H9 (cell line): ENCODE data around the gene ITGB8. TPM values are rescaled to one million over a fixed set of nuclear protein-coding genes. Genes with fewer than 3 reads are reported as not detected.

Source experiments
- DNase-seq: peaks from one replicate; pipeline ENCODE4 v3.0.0-alpha.2; 2017
- H2AFZ ChIP-seq: one replicate; pipeline ENCODE4 v1.6.1; 2013; ENCODE audit warnings: mild to moderate bottlenecking, low read length, control low read depth, moderate library complexity
- H2AK5ac ChIP-seq: 2 replicates; pipeline ENCODE4 v1.6.1; 2013; ENCODE audit warnings: low read length, control low read depth, mixed read lengths; ENCODE audit not compliant: insufficient read length
- H2BK120ac ChIP-seq: one replicate; pipeline ENCODE4 v1.6.1; 2013; ENCODE audit warnings: low read depth, mild to moderate bottlenecking, low read length, control low read depth, inconsistent platforms; ENCODE audit not compliant: poor library complexity, severe bottlenecking
- H2BK12ac ChIP-seq: 2 replicates; pipeline ENCODE4 v1.6.1; 2013; ENCODE audit warnings: low read length, control low read depth, mixed read lengths, low read depth; ENCODE audit not compliant: insufficient read length
- H2BK15ac ChIP-seq: 2 replicates; pipeline ENCODE4 v1.6.1; 2013; ENCODE audit warnings: low read depth, low read length, control low read depth
- H2BK20ac ChIP-seq: one replicate; pipeline ENCODE4 v1.6.1; 2013; ENCODE audit warnings: low read depth, mild to moderate bottlenecking, low read length, control low read depth, inconsistent platforms; ENCODE audit not compliant: poor library complexity, severe bottlenecking
- H2BK5ac ChIP-seq: 2 replicates; pipeline ENCODE4 v1.6.1; 2013; ENCODE audit warnings: low read length, control low read depth, mixed read lengths; ENCODE audit not compliant: insufficient read length
- H3K14ac ChIP-seq: 2 replicates; pipeline ENCODE4 v1.6.1; 2013; ENCODE audit warnings: low read length, control low read depth; ENCODE audit not compliant: insufficient read depth
- H3K18ac ChIP-seq: 2 replicates; pipeline ENCODE4 v1.6.1; 2013; ENCODE audit warnings: low read depth, mild to moderate bottlenecking, mixed read lengths, low read length, control low read depth; ENCODE audit not compliant: insufficient read length
- H3K23ac ChIP-seq: 2 replicates; pipeline ENCODE4 v1.6.1; 2013; ENCODE audit warnings: low read length, control low read depth, mixed read lengths, low read depth; ENCODE audit not compliant: insufficient read length
- H3K23me2 ChIP-seq: 2 replicates; pipeline ENCODE4 v1.6.1; 2013; ENCODE audit warnings: low read depth, mild to moderate bottlenecking, mixed read lengths, low read length, control low read depth; ENCODE audit not compliant: insufficient read length, poor library complexity, severe bottlenecking
- H3K27ac ChIP-seq: 2 replicates; pipeline ENCODE4 v1.5.1; 2013; ENCODE audit warnings: low read length, control low read depth, mixed read lengths, low read depth; ENCODE audit not compliant: insufficient read length
- H3K27me3 ChIP-seq: 2 replicates; pipeline ENCODE4 v1.6.1; 2013; ENCODE audit warnings: low read length, control low read depth, inconsistent platforms; ENCODE audit not compliant: insufficient read depth
- H3K4ac ChIP-seq: 2 replicates; pipeline ENCODE4 v1.6.1; 2013; ENCODE audit warnings: low read depth, mild to moderate bottlenecking, control low read depth, inconsistent platforms, low read length, moderate library complexity
- H3K4me1 ChIP-seq: 2 replicates; pipeline ENCODE4 v1.6.1; 2013; ENCODE audit warnings: low read length, control low read depth, inconsistent platforms; ENCODE audit not compliant: insufficient read depth
- H3K4me2 ChIP-seq: 2 replicates; pipeline ENCODE4 v1.6.1; 2013; ENCODE audit warnings: low read length, control low read depth, mixed read lengths; ENCODE audit not compliant: insufficient read length, insufficient read depth
- H3K56ac ChIP-seq: 2 replicates; pipeline ENCODE4 v1.6.1; 2013; ENCODE audit warnings: low read depth, mild to moderate bottlenecking, mixed read lengths, low read length, control low read depth; ENCODE audit not compliant: insufficient read length
- H3K79me1 ChIP-seq: 2 replicates; pipeline ENCODE4 v1.6.1; 2013; ENCODE audit warnings: low read depth, mild to moderate bottlenecking, moderate library complexity, low read length, control low read depth, inconsistent platforms; ENCODE audit not compliant: insufficient read depth, poor library complexity, severe bottlenecking
- H3K79me2 ChIP-seq: 2 replicates; pipeline ENCODE4 v1.6.1; 2013; ENCODE audit warnings: low read length, control low read depth, inconsistent platforms; ENCODE audit not compliant: insufficient read depth
- H3K9ac ChIP-seq: 2 replicates; pipeline ENCODE4 v1.6.1; 2013; ENCODE audit warnings: low read length, control low read depth, mixed read lengths; ENCODE audit not compliant: insufficient read length; ENCODE audit errors: extremely low read depth
- H3K9me3 ChIP-seq: one replicate; pipeline ENCODE4 v1.6.1; 2013; ENCODE audit warnings: low read depth, low read length, inconsistent platforms; ENCODE audit not compliant: control insufficient read depth
- H3T11ph ChIP-seq: one replicate; pipeline ENCODE4 v1.6.1; 2013; ENCODE audit warnings: mild to moderate bottlenecking, low read length, control low read depth, inconsistent platforms
- H4K20me1 ChIP-seq: one replicate; pipeline ENCODE4 v1.6.1; 2013; ENCODE audit not compliant: control insufficient read depth, insufficient read length, insufficient read depth
- H4K5ac ChIP-seq: 2 replicates; pipeline ENCODE4 v1.6.1; 2013; ENCODE audit warnings: low read depth, mild to moderate bottlenecking, mixed read lengths, low read length, control low read depth; ENCODE audit not compliant: insufficient read length
- H4K8ac ChIP-seq: replicated peaks from 2 replicates; pipeline ENCODE4 v1.6.1; 2013; ENCODE audit warnings: low read length, control low read depth, mixed read lengths, low read depth; ENCODE audit not compliant: insufficient read length
- H4K91ac ChIP-seq: 2 replicates; pipeline ENCODE4 v1.6.1; 2013; ENCODE audit warnings: low read depth, mild to moderate bottlenecking, moderate library complexity, mixed read lengths, low read length, control low read depth; ENCODE audit not compliant: insufficient read length
- H3K27ac Mint-ChIP-seq, 3 experiments: 2 replicates in 2 of 3; 3 replicates in 1 of 3; pipeline ENCODE4 v1.8.0; 2020 to 2021; ENCODE audit warnings: mixed read lengths in 3 of 3, mild to moderate bottlenecking in 1 of 3, moderate library complexity in 1 of 3
- H3K27me3 Mint-ChIP-seq: 2 replicates; pipeline ENCODE4 v1.8.0; 2021; ENCODE audit warnings: low read depth, mild to moderate bottlenecking, moderate library complexity, mixed read lengths
- H3K36me3 Mint-ChIP-seq, 3 experiments: 2 replicates in 2 of 3; 3 replicates in 1 of 3; pipeline ENCODE4 v1.8.0; 2020 to 2021; ENCODE audit warnings: low read depth in 3 of 3, mixed read lengths in 3 of 3; ENCODE audit not compliant: insufficient read depth in 1 of 3
- H3K4me1 Mint-ChIP-seq, 2 experiments: 2 replicates each; pipeline ENCODE4 v1.8.0; 2020; ENCODE audit warnings: mixed read lengths in 2 of 2
- H3K4me3 Mint-ChIP-seq, 2 experiments: 2 replicates in 1 of 2; 3 replicates in 1 of 2; pipeline ENCODE4 v1.8.0; 2020 to 2021; ENCODE audit warnings: mild to moderate bottlenecking in 2 of 2, mixed read lengths in 2 of 2, moderate library complexity in 1 of 2
- H3K9me3 Mint-ChIP-seq, 2 experiments: 2 replicates in 1 of 2; 3 replicates in 1 of 2; pipeline ENCODE4 v1.8.0; 2020; ENCODE audit warnings: mild to moderate bottlenecking in 2 of 2, mixed read lengths in 2 of 2, moderate library complexity in 1 of 2
- WGBS: extraction: QIAGEN DNeasy Blood & Tissue Kit; methylation state at CpG from one replicate; pipeline ENCODE4 v1.1.7; 2013; ENCODE audit warnings: missing lambda C conversion rate, low lambda C conversion rate, mixed read lengths; ENCODE audit not compliant: insufficient read length; ENCODE audit errors: extremely low coverage; 5-methylcytosine and 5-hydroxymethylcytosine counted together
- total RNA-seq: library from RNA; stranded (reverse); gene quantifications from 2 replicates; pipeline ENCODE4 v1.2.1, GENCODE V29; 2021
- TF ChIP-seq, protein P1 (sequence below): fragments of 200-600 bp; sonication (generic); conservative IDR thresholded peaks from 3 replicates; pipeline ENCODE4 v1.8.0; 2021; ENCODE audit warnings: antibody characterized with exemption, mild to moderate bottlenecking

The ITGB8 gene
- total RNA-seq, 1 experiment from 2014 or later: 7.6 TPM

DNA sequence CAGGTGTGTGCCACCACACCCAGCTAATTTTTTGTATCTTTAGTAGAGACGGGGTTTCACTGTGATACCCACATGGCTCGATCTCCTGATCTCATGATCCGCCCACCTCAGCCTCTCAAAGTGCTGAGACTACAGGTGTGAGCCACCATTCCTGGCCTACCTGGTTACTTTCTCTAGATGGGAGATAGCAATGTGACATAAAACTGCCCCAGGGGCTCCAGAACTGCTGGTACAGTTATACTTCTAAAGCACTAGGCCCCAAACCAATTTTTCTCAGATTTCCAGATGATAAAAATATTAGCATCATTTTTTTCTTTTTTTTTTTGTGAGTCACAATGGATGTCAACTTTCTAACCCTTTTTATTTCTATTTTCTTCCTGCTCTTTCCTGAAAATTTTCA lies 27.4 kb downstream of the ITGB8 start:
- H2BK20ac ChIP-seq: no peak overlapping the region
- TF ChIP-seq, protein P1, sequence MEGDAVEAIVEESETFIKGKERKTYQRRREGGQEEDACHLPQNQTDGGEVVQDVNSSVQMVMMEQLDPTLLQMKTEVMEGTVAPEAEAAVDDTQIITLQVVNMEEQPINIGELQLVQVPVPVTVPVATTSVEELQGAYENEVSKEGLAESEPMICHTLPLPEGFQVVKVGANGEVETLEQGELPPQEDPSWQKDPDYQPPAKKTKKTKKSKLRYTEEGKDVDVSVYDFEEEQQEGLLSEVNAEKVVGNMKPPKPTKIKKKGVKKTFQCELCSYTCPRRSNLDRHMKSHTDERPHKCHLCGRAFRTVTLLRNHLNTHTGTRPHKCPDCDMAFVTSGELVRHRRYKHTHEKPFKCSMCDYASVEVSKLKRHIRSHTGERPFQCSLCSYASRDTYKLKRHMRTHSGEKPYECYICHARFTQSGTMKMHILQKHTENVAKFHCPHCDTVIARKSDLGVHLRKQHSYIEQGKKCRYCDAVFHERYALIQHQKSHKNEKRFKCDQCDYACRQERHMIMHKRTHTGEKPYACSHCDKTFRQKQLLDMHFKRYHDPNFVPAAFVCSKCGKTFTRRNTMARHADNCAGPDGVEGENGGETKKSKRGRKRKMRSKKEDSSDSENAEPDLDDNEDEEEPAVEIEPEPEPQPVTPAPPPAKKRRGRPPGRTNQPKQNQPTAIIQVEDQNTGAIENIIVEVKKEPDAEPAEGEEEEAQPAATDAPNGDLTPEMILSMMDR: no peak
- H3K56ac ChIP-seq: no peak overlapping the region
- H2AK5ac ChIP-seq: no peak overlapping the region
- H2BK5ac ChIP-seq: no peak overlapping the region
- no peak overlapping the region for H2BK120ac ChIP-seq
- no peak overlapping the region for H4K5ac ChIP-seq
- H3K79me2 ChIP-seq: no peaks in the 10 kb centered on the region
- Mint-ChIP-seq H3K36me3 (no peaks in the 10 kb centered on the region), H3K4me3 (no peak overlapping the region), H3K9me3 (no peaks in the 10 kb centered on the region), H3K27ac (no peak overlapping the region), H3K27me3 (no peaks in the 10 kb centered on the region), H3K4me1 (peaks cover 16 to 19% of the 10 kb centered on the region in 2 experiments)
- H4K20me1 ChIP-seq: no peaks in the 10 kb centered on the region
- H3K27ac ChIP-seq: no peak overlapping the region
- no peak for DNase-seq
- H2BK12ac ChIP-seq: no peak overlapping the region
- no peak overlapping the region for H3K4ac ChIP-seq
- H3K18ac ChIP-seq: no peak overlapping the region
- H3K9me3 ChIP-seq: no peaks in the 10 kb centered on the region
- H3K23me2 ChIP-seq: no peaks in the 10 kb centered on the region
- WGBS: no CpG with 5 or more reads among the region's 3 CpGs
- H2AFZ ChIP-seq: no peak overlapping the region
- no peak overlapping the region for H3K4me2 ChIP-seq
- no peak overlapping the region for H3K14ac ChIP-seq
- H2BK15ac ChIP-seq: no peak overlapping the region
- no peaks in the 10 kb centered on the region for H3K4me1 ChIP-seq
- no peak overlapping the region for H4K8ac ChIP-seq
- no peaks in the 10 kb centered on the region for H3K27me3 ChIP-seq
- no peaks in the 10 kb centered on the region for H3K79me1 ChIP-seq
- H3K9ac ChIP-seq: no peak overlapping the region
- no peak overlapping the region for H3K23ac ChIP-seq
- no peak overlapping the region for H3T11ph ChIP-seq
- no peak overlapping the region for H4K91ac ChIP-seq
